Right atrium auricular region (tissue), 2 donors: ENCODE data around the gene DNAH7. TPM values are rescaled to one million over a fixed set of nuclear protein-coding genes. Genes with fewer than 3 reads are reported as not detected.
"Not testable (repeated sequence)": the region's sequence is repeated elsewhere in the genome, so short reads cannot be mapped to it uniquely, and the experiment has no call there.

Experiments
- DNase-seq: peaks from one replicate; pipeline ENCODE4 v3.0.0-alpha.2; 2019; ENCODE audit warnings: low spot score
- H3K27ac ChIP-seq, 2 donors: fragments of 200-600 bp; sonication (generic); 1 replicate in 1 of 2; 2 replicates in 1 of 2; pipeline ENCODE4 v1.5.1; 2016 to 2019
- H3K27me3 ChIP-seq, 2 donors: fragments of 200-600 bp; sonication (generic); one replicate each; pipeline versions ENCODE4 v1.5.1 to v1.6.0; 2017 to 2019
- H3K36me3 ChIP-seq: fragments of 200-600 bp; sonication (generic); one replicate; pipeline ENCODE4 v1.5.1; 2016
- H3K4me1 ChIP-seq, 2 donors: fragments of 200-600 bp; sonication (generic); one replicate each; pipeline versions ENCODE4 v1.5.1 to v1.6.0; 2017 to 2019
- H3K4me3 ChIP-seq, 2 donors: fragments of 200-600 bp; sonication (generic); 1 replicate in 1 of 2; 2 replicates in 1 of 2; pipeline ENCODE4 v1.5.1; 2017 to 2019; ENCODE audit warnings: mild to moderate bottlenecking in 1 of 2, moderate library complexity in 1 of 2
- H3K9me3 ChIP-seq, 2 donors: fragments of 200-600 bp; sonication (generic); one replicate each; pipeline ENCODE4 v1.5.1; 2019
- total RNA-seq, 2 donors: library from RNA; depleted of rRNA; stranded (reverse); fragments of >200 nt; gene quantifications; one replicate each; pipeline ENCODE4 v1.1.0, GENCODE V29; 2016
- TF ChIP-seq, protein P1 (sequence below), 2 donors: fragments of 200-600 bp; sonication (generic); IDR thresholded peaks; one replicate each; pipeline ENCODE4 v1.5.1; 2019; ENCODE audit warnings: antibody characterized with exemption in 2 of 2

DNAH7 gene
- total RNA-seq, 2 donors from 2014 or later: 0.16 to 0.52 TPM

DNA sequence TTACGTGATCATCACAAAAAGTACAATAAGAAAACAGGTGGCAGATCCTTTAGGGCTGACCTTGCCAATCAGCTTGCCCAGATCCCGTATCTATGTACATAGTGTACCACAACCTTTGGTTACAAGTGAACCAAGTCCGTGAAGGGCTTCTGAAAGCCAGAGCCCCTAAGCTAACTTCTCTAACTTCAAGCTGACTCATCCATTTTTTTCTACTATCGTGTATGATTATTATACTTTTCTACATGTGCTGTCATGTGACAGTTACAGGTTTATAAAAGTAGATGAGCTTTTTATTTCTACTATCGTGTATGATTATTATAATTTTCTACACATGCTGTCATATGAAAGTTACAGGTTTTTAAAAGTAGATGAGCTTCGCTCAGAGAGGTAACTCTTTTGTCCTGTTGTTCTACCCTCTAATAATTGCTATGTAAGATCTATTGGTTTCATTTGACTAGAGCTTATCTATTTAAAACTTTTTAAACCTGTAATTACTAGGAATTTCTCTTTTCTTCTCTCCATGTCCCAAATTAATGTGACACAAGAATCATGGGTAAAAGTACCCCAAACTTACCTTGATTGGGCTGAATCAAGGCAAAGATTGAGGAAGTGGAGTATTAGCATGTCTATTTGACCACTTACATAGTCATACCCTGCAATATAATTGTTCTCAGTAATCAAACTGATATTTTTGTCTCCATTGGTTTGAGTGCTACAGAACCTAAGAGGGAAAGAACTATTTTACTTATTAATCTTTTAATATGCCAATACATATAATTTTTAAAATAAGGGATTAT, 29.4 kb upstream of the DNAH7 start:
- no peak overlapping the region for H3K27ac ChIP-seq
- H3K36me3 ChIP-seq: no peaks in the 10 kb centered on the region
- H3K9me3 ChIP-seq: peaks cover 0 to 4% of the 10 kb centered on the region in 2 donors
- no peak for DNase-seq
- no peaks in the 10 kb centered on the region for H3K27me3 ChIP-seq
- no peak overlapping the region for H3K4me3 ChIP-seq
- TF ChIP-seq, protein P1, sequence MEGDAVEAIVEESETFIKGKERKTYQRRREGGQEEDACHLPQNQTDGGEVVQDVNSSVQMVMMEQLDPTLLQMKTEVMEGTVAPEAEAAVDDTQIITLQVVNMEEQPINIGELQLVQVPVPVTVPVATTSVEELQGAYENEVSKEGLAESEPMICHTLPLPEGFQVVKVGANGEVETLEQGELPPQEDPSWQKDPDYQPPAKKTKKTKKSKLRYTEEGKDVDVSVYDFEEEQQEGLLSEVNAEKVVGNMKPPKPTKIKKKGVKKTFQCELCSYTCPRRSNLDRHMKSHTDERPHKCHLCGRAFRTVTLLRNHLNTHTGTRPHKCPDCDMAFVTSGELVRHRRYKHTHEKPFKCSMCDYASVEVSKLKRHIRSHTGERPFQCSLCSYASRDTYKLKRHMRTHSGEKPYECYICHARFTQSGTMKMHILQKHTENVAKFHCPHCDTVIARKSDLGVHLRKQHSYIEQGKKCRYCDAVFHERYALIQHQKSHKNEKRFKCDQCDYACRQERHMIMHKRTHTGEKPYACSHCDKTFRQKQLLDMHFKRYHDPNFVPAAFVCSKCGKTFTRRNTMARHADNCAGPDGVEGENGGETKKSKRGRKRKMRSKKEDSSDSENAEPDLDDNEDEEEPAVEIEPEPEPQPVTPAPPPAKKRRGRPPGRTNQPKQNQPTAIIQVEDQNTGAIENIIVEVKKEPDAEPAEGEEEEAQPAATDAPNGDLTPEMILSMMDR (IDR thresholded peaks at IDR 0.05): no peak
- H3K4me1 ChIP-seq: no peaks in the 10 kb centered on the region

DNA sequence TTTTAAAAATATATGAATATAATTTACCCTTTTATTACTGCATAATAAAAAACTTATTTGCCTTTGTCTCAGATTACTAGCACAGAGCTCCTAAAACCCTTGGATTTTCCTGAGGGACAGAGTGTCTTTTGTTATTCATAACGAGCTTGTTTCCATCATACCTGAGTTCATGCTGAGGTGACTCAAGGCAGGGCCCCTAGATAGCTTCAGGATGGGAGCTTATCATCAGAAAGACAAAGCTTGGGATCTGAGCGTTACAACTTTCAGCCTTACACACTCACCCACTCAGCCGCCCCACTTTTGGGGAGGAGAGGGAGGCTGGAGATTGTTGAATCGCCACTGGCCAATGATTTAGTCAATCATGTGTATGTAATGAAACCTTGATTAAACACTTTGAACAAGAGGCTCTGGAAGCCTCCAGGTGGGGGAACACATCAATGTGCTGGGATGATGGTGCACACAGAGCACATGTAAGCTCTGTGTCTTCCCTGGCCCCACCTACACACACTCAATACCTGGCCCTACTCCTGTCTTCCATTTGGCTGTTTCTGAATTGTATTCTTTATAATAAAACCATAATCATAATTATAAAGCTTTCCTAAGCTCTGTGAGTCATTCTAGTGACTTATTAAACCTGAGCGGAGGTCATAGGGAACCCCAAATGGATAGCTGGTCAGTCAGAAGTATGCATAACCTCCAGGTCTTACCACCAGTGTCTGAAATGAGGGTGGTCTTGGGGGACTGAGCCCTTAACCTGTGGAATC, 28.5 kb upstream of the DNAH7 start:
- H3K27me3 ChIP-seq: no peaks in the 10 kb centered on the region
- no peaks in the 10 kb centered on the region for H3K4me1 ChIP-seq
- H3K36me3 ChIP-seq: no peaks in the 10 kb centered on the region
- no peak overlapping the region for H3K4me3 ChIP-seq
- TF ChIP-seq, protein P1 (IDR thresholded peaks at IDR 0.05): no peak
- H3K27ac ChIP-seq: no peak overlapping the region
- H3K9me3 ChIP-seq: peaks cover 0 to 4% of the 10 kb centered on the region in 2 donors
- no peak for DNase-seq

DNA sequence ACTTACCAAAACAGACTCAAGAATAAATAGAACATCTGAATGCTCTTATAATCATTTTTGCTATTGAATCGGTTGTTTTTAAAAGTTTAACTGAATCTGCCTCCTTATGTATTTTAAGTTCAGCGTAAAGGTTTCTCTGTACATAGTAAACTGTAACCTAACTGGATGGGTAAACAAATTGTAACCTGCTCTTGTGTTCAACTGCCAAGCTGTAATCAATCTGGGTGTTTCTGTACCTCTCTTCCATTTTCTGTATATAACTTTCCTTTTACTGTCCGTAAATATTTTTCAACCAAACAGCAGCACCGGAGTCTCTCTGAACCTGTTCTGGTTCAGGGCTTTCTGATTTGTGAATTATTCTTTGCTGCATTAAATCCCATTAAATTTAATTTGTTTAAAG, 27.6 kb upstream of the DNAH7 start:
- no peaks in the 10 kb centered on the region for H3K36me3 ChIP-seq
- H3K9me3 ChIP-seq: peaks cover 0 to 4% of the 10 kb centered on the region in 2 donors
- TF ChIP-seq, protein P1 (IDR thresholded peaks at IDR 0.05): no peak
- DNase-seq: no peak
- no peaks in the 10 kb centered on the region for H3K4me1 ChIP-seq
- H3K27ac ChIP-seq: no peak overlapping the region
- H3K27me3 ChIP-seq: no peaks in the 10 kb centered on the region
- H3K4me3 ChIP-seq: no peak overlapping the region

DNA sequence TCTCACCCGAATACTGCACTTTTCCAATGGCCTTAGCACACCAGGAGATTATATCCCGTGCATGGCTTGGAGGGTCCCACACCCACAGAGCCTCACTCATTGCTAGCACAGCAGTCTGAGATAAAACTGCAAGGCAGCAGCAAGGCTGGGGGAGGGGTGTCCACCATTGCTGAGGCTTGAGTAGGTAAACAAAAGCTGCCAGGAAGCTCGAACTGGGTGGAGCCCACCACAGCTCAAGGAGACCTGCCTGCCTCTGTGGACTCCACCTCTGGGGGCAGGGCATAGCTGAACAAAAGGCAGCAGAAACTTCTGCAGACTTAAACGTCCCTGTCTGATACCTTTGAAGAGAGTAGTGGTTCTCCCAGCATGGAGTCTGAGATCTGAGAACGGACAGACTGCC, 20.8 kb upstream of the DNAH7 start:
- not testable (repeated sequence) for H3K9me3 ChIP-seq, H3K4me3 ChIP-seq, H3K27ac ChIP-seq, DNase-seq, H3K27me3 ChIP-seq, H3K4me1 ChIP-seq, H3K36me3 ChIP-seq

DNA sequence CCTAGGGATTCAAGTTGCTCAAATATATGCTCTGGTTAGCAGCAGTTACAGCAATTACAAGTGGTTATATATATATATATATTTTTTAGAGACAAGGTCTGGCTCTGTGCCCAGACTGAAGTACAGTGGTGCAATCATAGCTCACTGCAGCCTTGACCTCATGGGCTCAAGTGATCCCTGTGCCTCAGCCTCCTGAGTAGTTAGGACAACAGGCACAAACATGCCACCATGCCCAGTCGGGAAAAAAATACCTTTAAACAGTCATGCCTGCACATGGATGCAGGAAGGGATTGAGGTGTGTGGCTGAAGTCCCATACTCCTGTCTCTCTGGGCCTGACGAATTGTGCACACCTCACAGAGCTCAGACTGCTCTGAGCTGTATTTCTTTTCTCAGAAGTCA, 19.6 kb upstream of the DNAH7 start:
- H3K4me3 ChIP-seq: no peak overlapping the region
- peaks cover 0 to 5% of the 10 kb centered on the region in 2 donors for H3K9me3 ChIP-seq
- H3K27me3 ChIP-seq: no peaks in the 10 kb centered on the region
- TF ChIP-seq, protein P1 (IDR thresholded peaks at IDR 0.05): no peak
- no peak for DNase-seq
- H3K36me3 ChIP-seq: no peaks in the 10 kb centered on the region
- H3K4me1 ChIP-seq: no peaks in the 10 kb centered on the region
- H3K27ac ChIP-seq: no peak overlapping the region
